NCI-H82 (cell line): ENCODE results near the gene OR5K2.

ENCODE experiments used
- DNase-seq: peaks from one replicate; lab custom pipeline; 2025; lab: John Stamatoyannopoulos, UW

OR5K2 gene

GRCh38 chr3:98522544-98523281 is 25.2 kb downstream of the OR5K2 start, which contains the start of gene CLDND1:
Gene CLDND1, minus strand, starts transcription at chr3:98522902. Its CDS starts 1,478 bp downstream, at chr3:98521424.
- peak; percentile 99 for DNase-seq

DNA sequence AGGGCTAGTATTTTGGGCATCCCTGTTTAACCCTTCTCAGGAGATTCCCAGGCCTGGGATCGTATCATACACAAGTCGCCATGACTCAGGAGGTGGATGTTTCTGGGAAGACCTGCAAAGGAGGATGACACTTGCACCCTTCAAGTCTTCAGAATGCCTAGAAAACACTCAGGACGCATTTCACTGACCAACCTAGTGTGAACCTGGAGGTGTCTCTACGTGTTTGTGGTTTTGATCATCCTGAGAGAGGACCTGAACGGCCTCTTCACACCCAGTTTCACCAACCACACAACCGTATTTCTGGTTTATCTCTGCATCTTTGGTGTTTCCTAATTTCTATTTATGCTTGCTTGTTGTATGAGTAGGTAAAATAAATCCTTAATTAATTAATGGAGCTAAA is 28.0 kb downstream of the OR5K2 start:
- DNase-seq: no peak

- DNase-seq: no peak
Measured at GRCh38 chr3:98528474-98529346, 31.2 kb downstream of the OR5K2 start.

DNA sequence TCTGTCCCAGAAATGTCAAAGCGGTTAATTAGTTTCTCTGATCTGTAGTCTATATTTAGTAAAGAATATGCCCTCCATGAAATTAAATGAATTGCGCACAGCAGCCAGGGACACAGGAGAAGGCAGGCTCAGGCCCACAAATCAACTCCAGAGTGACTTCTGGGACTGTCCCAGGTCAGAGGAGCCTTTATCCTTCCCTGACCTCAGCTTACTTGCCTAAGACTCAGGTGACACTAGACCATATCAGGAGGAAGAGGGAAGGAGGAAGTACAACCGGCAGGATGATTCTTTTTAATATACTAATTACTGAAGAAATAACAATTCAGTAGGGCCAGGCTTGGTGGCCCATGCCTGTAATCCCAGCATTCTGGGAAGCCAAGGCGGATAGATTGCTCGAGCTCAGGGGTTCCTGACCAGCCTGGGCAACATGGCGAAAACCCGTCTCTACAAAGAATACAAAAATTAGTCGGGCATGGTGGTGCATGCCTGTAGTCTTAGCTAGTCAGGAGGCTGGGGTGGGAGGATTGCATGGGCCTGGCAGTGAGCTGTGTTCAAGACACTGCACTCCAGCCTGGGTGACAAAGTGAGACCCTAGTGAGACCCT is 32.5 kb downstream of the OR5K2 start:
- no peak for DNase-seq

GRCh38 chr3:98530676-98531075 is 33.2 kb downstream of the OR5K2 start:
- no peak for DNase-seq

- no peak for DNase-seq
Measured at GRCh38 chr3:98531622-98532274, 34.3 kb downstream of the OR5K2 start, which contains the start of gene GPR15. Gene GPR15, plus strand, starts transcription at chr3:98531978. Its CDS starts 56 bp downstream, at chr3:98532034.

- no peak for DNase-seq
Measured at GRCh38 chr3:98532275-98532637, 34.8 kb downstream of the OR5K2 start.

DNA sequence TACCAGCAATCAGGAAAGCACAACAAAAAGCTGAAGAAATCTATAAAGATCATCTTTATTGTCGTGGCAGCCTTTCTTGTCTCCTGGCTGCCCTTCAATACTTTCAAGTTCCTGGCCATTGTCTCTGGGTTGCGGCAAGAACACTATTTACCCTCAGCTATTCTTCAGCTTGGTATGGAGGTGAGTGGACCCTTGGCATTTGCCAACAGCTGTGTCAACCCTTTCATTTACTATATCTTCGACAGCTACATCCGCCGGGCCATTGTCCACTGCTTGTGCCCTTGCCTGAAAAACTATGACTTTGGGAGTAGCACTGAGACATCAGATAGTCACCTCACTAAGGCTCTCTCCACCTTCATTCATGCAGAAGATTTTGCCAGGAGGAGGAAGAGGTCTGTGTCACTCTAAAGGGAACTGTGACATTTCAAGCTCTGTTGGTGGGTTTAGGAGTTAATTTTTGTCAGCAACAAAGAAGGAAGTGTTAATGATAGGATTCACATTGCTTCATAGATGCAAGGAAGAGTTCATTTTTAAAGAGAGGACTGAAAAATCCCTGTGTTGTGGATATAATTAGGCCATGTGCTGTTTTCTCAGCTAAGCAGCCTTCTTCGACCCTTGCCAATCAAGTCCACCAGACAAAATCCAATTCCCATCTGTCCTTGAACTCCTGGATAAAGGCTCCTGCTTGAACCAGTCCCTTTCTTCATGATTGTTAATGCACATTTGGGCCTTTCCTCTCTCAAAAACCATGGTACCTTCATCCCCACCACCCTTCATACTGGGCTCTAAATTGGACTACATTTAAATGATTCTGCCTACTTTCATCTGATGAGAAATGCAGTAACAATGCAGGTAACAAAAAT is 35.5 kb downstream of the OR5K2 start:
- peak; percentile 11 for DNase-seq

DNA sequence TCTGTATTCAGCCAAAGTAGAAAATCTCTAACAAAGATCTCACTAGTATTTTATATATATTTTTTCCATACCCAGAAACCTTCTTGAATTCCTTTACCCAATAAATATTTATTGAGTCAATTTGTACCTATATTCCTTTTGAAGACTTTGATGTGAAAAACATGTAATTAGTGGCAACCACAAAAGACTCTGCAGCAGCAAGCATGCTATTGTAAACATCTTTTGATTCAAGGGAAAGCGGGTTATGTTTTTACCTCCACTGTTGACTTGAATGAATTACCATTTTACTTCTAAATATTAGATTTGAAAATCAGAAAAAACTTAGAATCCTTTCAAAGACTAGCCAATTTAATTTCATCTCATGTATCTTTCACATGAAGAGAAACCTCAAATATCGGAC is 36.7 kb downstream of the OR5K2 start:
- no peak for DNase-seq

DNA sequence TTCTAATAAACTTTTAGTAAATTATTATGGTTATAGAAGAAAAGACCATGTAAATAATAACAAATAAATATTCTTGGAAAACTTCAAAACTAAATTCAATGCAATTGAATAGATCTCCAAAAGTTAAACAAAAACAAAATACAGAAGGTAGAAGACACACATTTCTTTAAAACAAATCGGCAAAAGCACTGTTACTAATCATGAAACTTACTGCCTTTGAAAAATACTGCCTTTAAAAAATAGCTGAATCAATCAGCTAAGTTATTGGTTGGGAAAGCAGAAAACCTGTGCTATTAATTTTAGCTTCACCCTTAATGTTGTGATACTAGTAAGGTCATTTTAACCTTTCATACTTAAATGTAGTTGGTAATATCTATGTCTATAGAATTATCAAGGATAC is 37.3 kb downstream of the OR5K2 start:
- DNase-seq: no peak

DNA sequence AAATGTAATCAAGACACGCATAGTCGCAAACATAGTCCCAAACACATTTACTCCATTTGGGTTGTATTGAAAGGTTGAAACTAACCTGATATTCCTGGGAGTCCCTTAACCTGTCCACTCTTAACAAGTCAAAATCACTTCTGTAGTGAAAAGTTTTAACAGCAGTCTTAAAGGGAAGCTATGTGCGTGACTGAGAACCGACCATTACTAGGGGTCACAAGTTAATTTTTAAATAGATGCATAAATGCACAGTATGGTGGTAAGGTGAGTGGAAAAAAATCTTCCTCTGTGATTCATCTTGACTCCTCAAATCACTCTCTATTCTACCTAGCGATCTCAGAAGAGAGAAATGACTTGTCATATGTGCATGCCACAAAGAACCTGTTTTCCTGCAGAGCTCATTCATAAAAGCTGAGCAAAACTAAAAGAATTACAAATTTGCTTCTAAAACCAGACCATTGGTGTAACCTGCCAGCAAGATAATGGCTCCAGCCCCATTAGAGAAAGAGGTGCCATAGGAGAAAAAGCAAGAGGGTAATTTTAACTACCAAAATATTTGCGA is 39.1 kb downstream of the OR5K2 start:
- no peak for DNase-seq

DNA sequence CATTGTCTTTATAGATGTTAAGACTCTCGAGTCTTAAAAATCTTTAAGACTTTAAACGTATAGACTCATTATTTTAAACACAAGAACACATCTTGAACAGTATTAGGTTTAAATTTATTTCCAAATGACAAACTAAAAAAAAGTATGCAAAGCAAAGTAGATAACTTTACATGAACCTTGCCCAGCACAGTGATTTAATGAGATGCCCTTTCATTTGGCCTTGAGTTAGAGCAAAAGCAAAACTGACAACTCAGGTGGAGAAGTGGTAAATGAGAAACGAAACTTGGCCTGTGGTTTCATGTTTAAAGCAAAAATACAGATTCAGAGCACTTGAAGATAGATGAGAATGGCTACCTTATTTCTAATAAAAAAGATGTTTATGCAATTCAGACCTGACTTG is 42.9 kb downstream of the OR5K2 start:
- no peak for DNase-seq

DNA sequence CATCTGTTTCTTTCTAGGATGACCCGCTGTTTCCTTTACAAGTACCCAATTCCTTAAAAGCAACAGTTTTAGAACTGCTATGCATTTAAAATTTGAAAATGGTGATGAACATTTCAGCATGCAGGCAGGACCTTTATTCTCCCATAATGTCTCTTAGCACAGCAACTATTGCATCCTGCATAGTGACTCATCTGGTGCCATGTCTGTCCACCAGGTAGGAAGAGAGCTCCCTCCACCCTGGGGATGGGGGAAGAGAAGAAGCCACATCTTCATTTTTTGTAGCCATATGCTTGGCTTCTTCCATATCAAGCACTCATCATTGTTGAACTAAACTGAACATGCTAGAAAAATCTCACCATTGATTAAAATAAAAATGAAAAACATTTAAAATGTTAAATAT is 44.2 kb downstream of the OR5K2 start:
- DNase-seq: no peak

GRCh38 chr3:98542623-98543022 is 45.1 kb downstream of the OR5K2 start:
- no peak for DNase-seq

DNA sequence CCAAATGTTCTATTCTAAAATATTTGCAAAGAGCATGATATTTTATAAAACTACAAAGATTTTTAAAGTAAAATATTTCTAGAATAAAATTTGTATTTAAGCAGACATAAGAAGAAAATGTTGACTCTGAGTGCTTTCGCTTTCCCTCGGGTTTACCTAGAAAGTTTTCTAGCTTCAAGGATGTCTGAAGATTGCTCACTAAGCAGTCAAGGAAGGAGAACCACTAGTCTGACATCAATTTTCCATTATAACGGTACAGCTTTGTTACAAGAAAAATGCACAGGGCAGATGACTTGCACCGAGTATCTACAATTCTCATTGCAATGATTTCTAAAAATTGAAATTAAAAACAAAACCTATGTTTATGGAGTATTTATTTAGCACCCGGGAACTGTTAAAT is 48.5 kb downstream of the OR5K2 start:
- DNase-seq: no peak
